Sigmoid colon (tissue), 4 donors: ENCODE measurements around the gene ICAM4.

Experiments used
- CTCF ChIP-seq, 4 experiments: fragments of 450-650 bp in 3 of 4; fragments of 200-600 bp in 1 of 4; IDR thresholded peaks; one replicate each; pipeline ENCODE4 v1.5.1; 2016 to 2019; ENCODE audit warnings: antibody characterized with exemption in 4 of 4, mild to moderate bottlenecking in 3 of 4, moderate library complexity in 2 of 4
- EP300 ChIP-seq, 4 donors: sonication (generic); formaldehyde crosslinking; IDR thresholded peaks; one replicate each; pipeline ENCODE4 v1.6.1; 2017; ENCODE audit warnings: antibody characterized with exemption in 4 of 4
- POLR2A ChIP-seq, 2 donors: fragments of 450-650 bp; IDR thresholded peaks; one replicate each; pipeline ENCODE4 v1.6.1; 2016; ENCODE audit warnings: antibody characterized with exemption in 2 of 2, mild to moderate bottlenecking in 2 of 2, moderate library complexity in 2 of 2
- POLR2AphosphoS5 ChIP-seq, 4 donors: sonication (generic); formaldehyde crosslinking; IDR thresholded peaks; one replicate each; pipeline ENCODE4 v1.6.1; 2017; ENCODE audit warnings: antibody characterized with exemption in 4 of 4

- TF ChIP-seq CTCF (IDR thresholded peaks at IDR 0.05) (no peak), POLR2AphosphoS5 (IDR thresholded peaks at IDR 0.05) (no peak), EP300 (IDR thresholded peaks at IDR 0.05) (no peak), POLR2A (IDR thresholded peaks at IDR 0.05) (no peak)
Measured at GRCh38 chr19:10305139-10305806, 18.5 kb downstream of the ICAM4 start.
